SHP77 treated with DMSO at 0.1 percent for 48 hours (cell line): ENCODE results near the gene HIP1R.
A peak's percentile ranks its signal among the peaks of the same experiment; 100 is the strongest.
"Not testable (repeated sequence)": the region's sequence is repeated elsewhere in the genome, so short reads cannot be mapped to it uniquely, and the experiment has no call there.

Experiments
- DNase-seq: peaks from one replicate; lab custom pipeline; 2025; lab: John Stamatoyannopoulos, UW

The HIP1R gene

GRCh38 chr12:122834921-122835749 is at the start of gene HIP1R:
TSS of gene HIP1R (plus strand) at chr12:122835457. CDS start at chr12:122835551, 94 bp downstream.
- DNase-seq, result no peak

- no peak for DNase-seq
These were observed 49.8 kb upstream of the HIP1R start for GRCh38 chr12:122785503-122785902.

GRCh38 chr12:122788387-122788786 is 46.9 kb upstream of the HIP1R start:
- no peak for DNase-seq

- no peak for DNase-seq
These were observed 45.6 kb upstream of the HIP1R start for GRCh38 chr12:122789637-122790036.

GRCh38 chr12:122790393-122791075 is 44.7 kb upstream of the HIP1R start:
- no peak for DNase-seq

- peak; percentile 19 for DNase-seq
These were observed 41.6 kb upstream of the HIP1R start for GRCh38 chr12:122793685-122794106.

GRCh38 chr12:122795807-122796206 is 39.5 kb upstream of the HIP1R start:
- no peak for DNase-seq

GRCh38 chr12:122799641-122800243 is 35.5 kb upstream of the HIP1R start:
- DNase-seq, result no peak

- DNase-seq, result no peak
These were observed 31.3 kb upstream of the HIP1R start for GRCh38 chr12:122803937-122804336.

GRCh38 chr12:122804957-122805356 is 30.3 kb upstream of the HIP1R start:
- not testable (repeated sequence) for DNase-seq

- DNase-seq, result no peak
These were observed 27.6 kb upstream of the HIP1R start for GRCh38 chr12:122807651-122808050.

GRCh38 chr12:122811777-122812176 is 23.5 kb upstream of the HIP1R start:
- DNase-seq, result no peak

GRCh38 chr12:122813310-122813713 is 21.9 kb upstream of the HIP1R start:
- no peak for DNase-seq

- DNase-seq, result no peak
These were observed 16.0 kb upstream of the HIP1R start for GRCh38 chr12:122819209-122819785.

- no peak for DNase-seq
These were observed 15.1 kb upstream of the HIP1R start for GRCh38 chr12:122820138-122820537.

- DNase-seq, result no peak
These were observed 14.4 kb upstream of the HIP1R start for GRCh38 chr12:122820838-122821271.

- DNase-seq, result no peak
These were observed 11.8 kb upstream of the HIP1R start for GRCh38 chr12:122823429-122823828.

GRCh38 chr12:122825773-122826724 is 9.2 kb upstream of the HIP1R start:
- DNase-seq, result no peak

- DNase-seq, result no peak
These were observed 8.0 kb upstream of the HIP1R start for GRCh38 chr12:122827258-122827657.

GRCh38 chr12:122830517-122831214 is 4.6 kb upstream of the HIP1R start:
- no peak for DNase-seq
